SU-DHL-6 (cell line): ENCODE measurements around the gene LINGO3.

Experiments used
- CTCF ChIP-seq: fragments of 200-600 bp; sonication (generic); IDR thresholded peaks from one replicate; pipeline ENCODE4 v1.5.1; 2017; ENCODE audit warnings: antibody characterized with exemption, mild to moderate bottlenecking, low read length, moderate library complexity; ENCODE audit not compliant: insufficient read depth, poor library complexity, severe bottlenecking
- EZH2phosphoT487 ChIP-seq: fragments of 200-600 bp; sonication (generic), shearing (Covaris generic); conservative IDR thresholded peaks from 2 replicates; pipeline ENCODE4 v1.6.1; 2018; ENCODE audit warnings: mild to moderate bottlenecking, antibody characterized with exemption, low read length, moderate library complexity, mixed read lengths

GRCh38 chr19:2353887-2354592, 46.1 kb upstream of the LINGO3 start:
- no peak for TF ChIP-seq CTCF
- no peak for TF ChIP-seq EZH2phosphoT487
